Measurements from ENCODE around the gene RAB4A.

RAB4A gene

GRCh38 chr1:229230140-229230892 lies 40.6 kb upstream of the RAB4A start (continued):
- no peak for TF ChIP-seq ZBTB7A (tag by site-specific recombination; IDR thresholded peaks at IDR 0.05; ENCODE audit: low read depth)
- TF ChIP-seq PATZ1 (tag by site-specific recombination; IDR thresholded peaks at IDR 0.05): peak; percentile 93
- TF ChIP-seq ATF2 (tag by site-specific recombination; IDR thresholded peaks at IDR 0.05; ENCODE audit: low read depth): peak; percentile 62
- peak; percentile 82 for TF ChIP-seq ZNF660 (tag by site-specific recombination; IDR thresholded peaks at IDR 0.05)
- TF ChIP-seq ZNF449 (tag by site-specific recombination; IDR thresholded peaks at IDR 0.05): peak; percentile 79; the same call in 1 of the 2 replicates
- peak; percentile 81; the same call in 1 of the 2 replicates for TF ChIP-seq ZNF366 (tag by site-specific recombination; conservative IDR thresholded peaks at IDR 0.05)
- peak; percentile 92 for TF ChIP-seq HIC1 (tag by site-specific recombination; IDR thresholded peaks at IDR 0.05)
- TF ChIP-seq ZNF114 (tag by site-specific recombination; IDR thresholded peaks at IDR 0.05): no peak
- TF ChIP-seq ZNF518A (tag by site-specific recombination; conservative IDR thresholded peaks at IDR 0.05; ENCODE audit: low read depth): 0 out of 2 replicates have a peak, but pooled peaks have one; percentile 12
- TF ChIP-seq WT1 (tag by site-specific recombination; IDR thresholded peaks at IDR 0.05): peak; percentile 91
- TF ChIP-seq MZF1 (tag by site-specific recombination; IDR thresholded peaks at IDR 0.05; ENCODE audit: borderline replicate concordance): peak; percentile 22; the same call in 1 of the 2 replicates
- TF ChIP-seq ZNF664 (tag by site-specific recombination; IDR thresholded peaks at IDR 0.05): 0 out of 2 replicates have a peak, but pooled peaks have one; percentile 4
- TF ChIP-seq ZNF24 (tag by site-specific recombination; IDR thresholded peaks at IDR 0.05): peak; percentile 87
- peak; percentile 67 for TF ChIP-seq ZNF596 (tag by site-specific recombination; IDR thresholded peaks at IDR 0.05)
- peak; percentile 87 for TF ChIP-seq ZBTB8A (tag by site-specific recombination; IDR thresholded peaks at IDR 0.05)
- TF ChIP-seq ZNF18 (tag by site-specific recombination; IDR thresholded peaks at IDR 0.05): peak; percentile 54; the same call in 1 of the 2 replicates
- TF ChIP-seq ZNF501 (tag by site-specific recombination; IDR thresholded peaks at IDR 0.05): 0 out of 2 replicates have a peak, but pooled peaks have one; percentile 70
- TF ChIP-seq IKZF3 (tag by site-specific recombination; IDR thresholded peaks at IDR 0.05): peak; percentile 91
- peak; percentile 93 for TF ChIP-seq ZNF639 (tag by site-specific recombination; IDR thresholded peaks at IDR 0.05)
- peak; percentile 46; the same call in 1 of the 2 replicates for TF ChIP-seq ZNF184 (tag by site-specific recombination; IDR thresholded peaks at IDR 0.05)
- no peak for TF ChIP-seq ZNF645 (tag by site-specific recombination; IDR thresholded peaks at IDR 0.05)

Measured in HEK293 (cell line).